Measurements from ENCODE around the gene MLLT6. TPM values are rescaled to one million over a fixed set of nuclear protein-coding genes. Genes with fewer than 3 reads are reported as not detected.

MLLT6 gene
- total and polyA plus RNA-seq, 2 of the 13 experiments (the other 11 are each of a cell fraction or from before 2014, with no cell fraction given), result 50.7 to 69.5 TPM

- TF ChIP-seq ZNF142 (CRISPR knock-in tag; IDR thresholded peaks at IDR 0.05) (no peak), ZNF367 (CRISPR knock-in tag; IDR thresholded peaks at IDR 0.05; ENCODE audit: borderline replicate concordance) (peak; percentile 63; the same call in 1 of the 2 replicates), ZNF234 (CRISPR knock-in tag; conservative IDR thresholded peaks at IDR 0.05) (no peak; the same call in 1 of the 2 replicates), ATF4 (CRISPR knock-in tag; IDR thresholded peaks at IDR 0.05) (peak in 1 of 2 experiments; percentile 73; a peak in 2 of 4 replicates), RFX5 (IDR thresholded peaks at IDR 0.05; ENCODE audit: low read depth, low read length) (no peak), MAFF (IDR thresholded peaks at IDR 0.05; ENCODE audit: low read depth, low read length) (no peak), PRPF4 (IDR thresholded peaks at IDR 0.05; ENCODE audit: low read depth, low read length, poor library complexity, severe bottlenecking) (peak; percentile 97), CHD2 (IDR thresholded peaks at IDR 0.05; ENCODE audit: low read depth, low read length) (0 out of 2 replicates have a peak, but pooled peaks have one; percentile 24), ZNF619 (CRISPR knock-in tag; IDR thresholded peaks at IDR 0.05) (0 out of 2 replicates have a peak, but pooled peaks have one; percentile 51), MEF2D (CRISPR knock-in tag; IDR thresholded peaks at IDR 0.05) (no peak), ZNF337 (CRISPR knock-in tag; IDR thresholded peaks at IDR 0.05; ENCODE audit: borderline replicate concordance, low read depth) (no peak), RXRB (CRISPR knock-in tag; IDR thresholded peaks at IDR 0.05; ENCODE audit: borderline replicate concordance) (peak; percentile 73), ATF6 (CRISPR knock-in tag; conservative IDR thresholded peaks at IDR 0.05) (peak; percentile 18; the same call in 1 of the 2 replicates), HES4 (CRISPR knock-in tag; IDR thresholded peaks at IDR 0.05; ENCODE audit: borderline replicate concordance) (no peak), ZNF776 (CRISPR knock-in tag; IDR thresholded peaks at IDR 0.05) (peak; percentile 48), ZBTB21 (CRISPR knock-in tag; IDR thresholded peaks at IDR 0.05) (no peak), ZBTB7A (CRISPR knock-in tag; IDR thresholded peaks at IDR 0.05) (peak; percentile 58; the same call in 1 of the 2 replicates), MEIS2 (CRISPR knock-in tag; IDR thresholded peaks at IDR 0.05) (no peak), SCMH1 (CRISPR knock-in tag; IDR thresholded peaks at IDR 0.05; ENCODE audit: borderline replicate concordance) (no peak), CENPBD1 (CRISPR knock-in tag; IDR thresholded peaks at IDR 0.05; ENCODE audit: borderline replicate concordance, low read depth) (no peak), ZNF614 (CRISPR knock-in tag; IDR thresholded peaks at IDR 0.05; ENCODE audit: borderline replicate concordance) (peak; percentile 65)
Measured at GRCh38 chr17:38751808-38752307, 46.8 kb downstream of the MLLT6 start (continued).

Data from HepG2 (cell line).